HCT116 (cell line): ENCODE results near the gene TRAF3IP1.

Source experiments
- CEBPB ChIP-seq: IDR thresholded peaks from 2 replicates; pipeline ENCODE4 v1.6.1; 2012; ENCODE audit warnings: low read depth
- CTCF ChIP-seq, 3 experiments: fragments of 200-600 bp in 1 of 3; sonication (generic) in 1 of 3; IDR thresholded peaks in 2 of 3; conservative IDR thresholded peaks in 1 of 3; 2 replicates each; pipeline ENCODE4 v1.5.1; 2012 to 2017; ENCODE audit warnings: low read depth in 2 of 3, low read length in 2 of 3, antibody characterized with exemption in 1 of 3, borderline replicate concordance in 1 of 3, control low read depth in 1 of 3, mild to moderate bottlenecking in 1 of 3, mixed read lengths in 1 of 3, mixed run types in 1 of 3, moderate library complexity in 1 of 3; ENCODE audit not compliant: insufficient read depth in 1 of 3
- EGR1 ChIP-seq: IDR thresholded peaks from 2 replicates; pipeline ENCODE4 v1.6.1; 2012; ENCODE audit warnings: low read depth
- EZH2 ChIP-seq: fragments of 200-600 bp; sonication (generic); IDR thresholded peaks from 2 replicates; pipeline ENCODE4 v1.6.1; 2017; ENCODE audit warnings: antibody characterized with exemption, mixed run types
- MAX ChIP-seq: IDR thresholded peaks from 2 replicates; pipeline ENCODE4 v1.6.1; 2012
- POLR2A ChIP-seq: IDR thresholded peaks from 2 replicates; pipeline ENCODE4 v1.7.0; 2011; ENCODE audit warnings: borderline replicate concordance; ENCODE audit not compliant: insufficient read depth, insufficient read length; ENCODE audit errors: extremely low read depth
- RAD21 ChIP-seq: IDR thresholded peaks from 2 replicates; pipeline ENCODE4 v1.6.1; 2012; ENCODE audit warnings: low read depth, mild to moderate bottlenecking
- TCF7L2 ChIP-seq: IDR thresholded peaks from 2 replicates; pipeline ENCODE4 v1.7.0; 2011; ENCODE audit warnings: borderline replicate concordance, inconsistent platforms; ENCODE audit not compliant: insufficient read depth, insufficient read length; ENCODE audit errors: extremely low read depth
- ZNF274 ChIP-seq: fragments of 200-500 bp; sonication (Bioruptor generic); IDR thresholded peaks from 2 replicates; pipeline ENCODE4 v1.6.1; 2014; ENCODE audit warnings: mild to moderate bottlenecking, low read depth, low read length, inconsistent platforms

GRCh38 chr2:238314576-238314975 is 5.7 kb upstream of the TRAF3IP1 start:
- TF ChIP-seq POLR2A = no peak
- TF ChIP-seq CTCF (IDR thresholded peaks at IDR 0.05 in 2 of 3, conservative IDR thresholded peaks at IDR 0.05 in 1 of 3; ENCODE audit: borderline replicate concordance in 1 of 3, insufficient read depth in 1 of 3, low read depth in 2 of 3, low read length in 2 of 3) = no peak
- TF ChIP-seq EGR1 = no peak
- TF ChIP-seq EZH2 = no peak
- TF ChIP-seq ZNF274 = no peak
- TF ChIP-seq TCF7L2 = no peak
- TF ChIP-seq RAD21 = no peak
- TF ChIP-seq MAX = no peak
- no peak for TF ChIP-seq CEBPB
